Rectal smooth muscle tissue (tissue), 1 donor: ENCODE results near the gene TGM1.
"Not testable (repeated sequence)": the region's sequence is repeated elsewhere in the genome, so short reads cannot be mapped to it uniquely, and the experiment has no call there.

Source experiments
- H3K27ac ChIP-seq: one replicate; pipeline ENCODE4 v1.7.0; 2013; ENCODE audit warnings: low read depth, low read length, inconsistent platforms
- H3K27me3 ChIP-seq: one replicate; pipeline ENCODE4 v1.7.0; 2013; ENCODE audit warnings: low read length; ENCODE audit not compliant: control insufficient read depth, insufficient read depth
- H3K36me3 ChIP-seq: one replicate; pipeline ENCODE4 v1.7.0; 2013; ENCODE audit warnings: low read length; ENCODE audit not compliant: control insufficient read depth, insufficient read depth
- H3K4me1 ChIP-seq: one replicate; pipeline ENCODE4 v1.7.0; 2013; ENCODE audit warnings: low read length; ENCODE audit not compliant: control insufficient read depth, insufficient read depth
- H3K4me3 ChIP-seq: one replicate; pipeline ENCODE4 v1.7.0; 2013; ENCODE audit warnings: low read length
- H3K9ac ChIP-seq: one replicate; pipeline ENCODE4 v1.7.0; 2013; ENCODE audit warnings: low read length

Gene TGM1

DNA sequence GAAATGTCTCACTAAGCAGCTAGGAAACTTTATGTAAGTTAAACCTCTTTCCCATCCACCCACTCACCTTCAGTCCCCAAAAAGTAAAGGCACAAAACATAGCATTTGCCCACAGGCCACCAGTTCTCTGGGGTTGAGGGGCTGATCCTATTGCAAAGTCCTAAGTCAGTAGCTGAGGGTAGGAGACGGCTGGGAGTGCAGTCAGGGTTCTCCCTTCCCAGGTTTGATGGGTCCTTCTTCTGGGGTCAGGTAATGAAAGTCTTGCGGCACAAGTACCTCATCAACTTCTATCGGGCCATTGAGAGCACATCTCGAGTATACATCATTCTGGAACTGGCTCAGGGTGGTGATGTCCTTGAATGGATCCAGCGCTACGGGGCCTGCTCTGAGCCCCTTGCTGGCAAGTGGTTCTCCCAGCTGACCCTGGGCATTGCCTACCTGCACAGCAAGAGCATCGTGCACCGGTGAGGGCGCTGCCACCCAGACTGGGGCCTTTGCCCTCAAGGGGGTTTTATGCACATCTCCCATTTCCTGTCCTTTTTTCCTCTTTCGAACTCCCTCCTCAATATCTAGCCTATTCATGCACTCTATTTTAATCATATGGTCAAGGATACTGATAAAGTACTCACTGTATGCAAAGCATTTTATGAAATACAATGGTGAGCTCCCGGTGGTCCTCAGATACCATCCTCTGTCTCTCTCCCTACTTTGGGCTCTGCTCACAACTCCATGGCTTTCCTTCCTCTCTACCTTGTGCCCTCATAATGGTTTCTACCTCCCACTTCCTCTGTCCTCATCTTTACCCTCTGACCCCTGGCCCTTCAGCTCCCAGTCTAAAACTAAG, 56.5 kb downstream of the TGM1 start:
- Histone ChIP-seq H3K4me1 (no peaks in the 10 kb centered on the region), H3K27ac (no peak overlapping the region), H3K36me3 (peaks cover 36% of the 10 kb centered on the region), H3K9ac (no peak overlapping the region), H3K4me3 (no peak overlapping the region), H3K27me3 (no peaks in the 10 kb centered on the region)

DNA sequence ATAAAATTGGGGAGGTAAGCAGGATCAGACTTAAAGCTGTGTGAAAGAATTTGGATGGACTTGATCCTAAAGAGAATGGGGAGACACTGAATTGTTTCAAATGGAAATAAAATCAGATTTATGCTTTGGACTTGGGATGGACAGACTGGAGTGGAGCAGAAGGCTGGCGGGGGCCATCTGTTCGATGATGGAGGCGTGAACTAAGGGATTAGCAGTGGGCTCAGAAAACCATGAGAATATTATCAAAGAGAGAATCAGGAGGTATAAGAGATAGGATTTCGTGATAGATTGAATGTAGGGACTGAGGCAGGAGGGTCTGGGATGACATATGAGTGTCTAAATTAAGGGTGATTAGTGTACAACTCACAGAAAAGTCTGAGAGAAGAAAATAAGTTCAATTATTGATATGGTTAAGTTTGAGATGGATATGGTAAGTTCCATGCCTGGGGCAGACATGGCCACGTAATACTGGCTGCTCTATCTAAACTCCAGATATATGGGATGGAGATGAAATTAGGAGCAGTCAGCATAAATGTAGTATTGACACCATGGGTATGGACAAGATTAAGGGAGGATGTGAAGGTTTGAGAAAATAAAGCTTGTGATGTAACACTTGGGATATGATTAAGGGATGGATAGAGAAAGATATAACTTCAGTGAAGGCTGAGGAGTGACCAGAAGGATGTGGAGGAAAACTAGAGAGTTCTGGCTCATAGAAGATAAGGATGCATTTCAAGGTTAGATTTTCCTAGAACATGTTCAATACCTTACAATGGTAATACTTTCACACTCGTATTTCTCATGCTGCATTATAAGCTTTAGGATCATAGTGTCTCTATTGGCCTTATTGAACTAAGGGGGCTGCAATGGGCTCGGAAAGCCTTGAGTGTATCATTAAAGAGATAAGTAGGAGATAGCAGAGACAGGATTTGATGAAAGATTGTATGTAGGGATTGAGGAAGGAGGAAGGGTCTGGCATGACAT, 58.5 kb downstream of the TGM1 start:
- H3K36me3 ChIP-seq = peaks cover 27% of the 10 kb centered on the region
- H3K4me1 ChIP-seq = no peaks in the 10 kb centered on the region
- H3K4me3 ChIP-seq = no peak overlapping the region
- H3K27me3 ChIP-seq = no peaks in the 10 kb centered on the region
- H3K27ac ChIP-seq = no peak overlapping the region
- H3K9ac ChIP-seq = no peak overlapping the region

- H3K27me3 ChIP-seq, H3K27ac ChIP-seq, H3K4me1 ChIP-seq, H3K9ac ChIP-seq, H3K4me3 ChIP-seq: not testable (repeated sequence)
- H3K36me3 ChIP-seq = peaks cover 26% of the 10 kb centered on the region
These were observed 59.6 kb downstream of the TGM1 start for GRCh38 chr14:24203249-24203886.

GRCh38 chr14:24202538-24202937, 60.4 kb downstream of the TGM1 start:
- not testable (repeated sequence) for H3K4me3 ChIP-seq, H3K27me3 ChIP-seq, H3K27ac ChIP-seq, H3K4me1 ChIP-seq, H3K9ac ChIP-seq
- H3K36me3 ChIP-seq = peaks cover 21% of the 10 kb centered on the region
